Retina (tissue), 1 donor: ENCODE measurements around the gene TOX4.
"Not testable (repeated sequence)": the region's sequence is repeated elsewhere in the genome, so short reads cannot be mapped to it uniquely, and the experiment has no call there.

Experiments
- DNase-seq: peaks from one replicate; pipeline ENCODE4 v3.0.0-alpha.2; 2016

Gene TOX4

DNA sequence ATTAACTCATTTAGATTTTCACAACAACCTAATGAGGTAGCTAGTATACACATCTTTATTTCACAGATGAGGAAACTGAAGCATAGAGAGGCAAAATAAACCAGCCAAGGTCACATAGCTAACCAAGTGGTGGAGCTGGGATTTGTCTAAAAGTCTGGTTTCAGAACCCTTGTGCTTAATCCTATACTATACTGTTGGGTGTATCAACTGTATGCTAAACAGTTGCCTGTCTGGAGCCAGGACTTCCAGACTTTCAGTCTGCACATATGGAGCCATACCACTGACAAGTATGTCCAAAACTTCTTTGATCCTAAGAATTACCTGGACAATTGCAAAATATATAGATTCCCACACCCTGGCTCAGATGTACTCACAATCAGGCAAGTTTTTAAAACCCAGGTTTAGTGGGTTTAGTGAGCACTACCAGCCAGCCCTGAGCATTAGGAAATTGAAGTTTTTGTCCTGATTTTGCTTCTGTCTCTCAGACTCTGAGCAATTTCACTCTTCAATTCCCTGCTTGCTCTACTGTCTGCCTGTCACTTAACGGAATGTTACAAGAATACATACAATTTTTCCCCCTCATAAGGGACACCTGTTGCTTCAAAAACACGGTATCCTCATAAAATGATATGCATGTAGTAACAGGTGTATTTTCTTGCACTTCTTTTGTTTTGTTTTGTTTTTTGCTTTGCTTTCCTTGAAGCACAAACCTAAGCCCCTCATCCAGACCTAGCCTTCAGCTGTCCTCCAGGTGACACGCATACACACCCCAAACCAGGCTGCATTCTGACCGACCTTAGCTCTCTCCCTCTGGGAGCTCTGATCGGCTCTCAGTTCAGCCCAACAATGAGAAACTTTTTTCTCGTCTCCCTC, 58.8 kb downstream of the TOX4 start:
- no peak for DNase-seq

DNA sequence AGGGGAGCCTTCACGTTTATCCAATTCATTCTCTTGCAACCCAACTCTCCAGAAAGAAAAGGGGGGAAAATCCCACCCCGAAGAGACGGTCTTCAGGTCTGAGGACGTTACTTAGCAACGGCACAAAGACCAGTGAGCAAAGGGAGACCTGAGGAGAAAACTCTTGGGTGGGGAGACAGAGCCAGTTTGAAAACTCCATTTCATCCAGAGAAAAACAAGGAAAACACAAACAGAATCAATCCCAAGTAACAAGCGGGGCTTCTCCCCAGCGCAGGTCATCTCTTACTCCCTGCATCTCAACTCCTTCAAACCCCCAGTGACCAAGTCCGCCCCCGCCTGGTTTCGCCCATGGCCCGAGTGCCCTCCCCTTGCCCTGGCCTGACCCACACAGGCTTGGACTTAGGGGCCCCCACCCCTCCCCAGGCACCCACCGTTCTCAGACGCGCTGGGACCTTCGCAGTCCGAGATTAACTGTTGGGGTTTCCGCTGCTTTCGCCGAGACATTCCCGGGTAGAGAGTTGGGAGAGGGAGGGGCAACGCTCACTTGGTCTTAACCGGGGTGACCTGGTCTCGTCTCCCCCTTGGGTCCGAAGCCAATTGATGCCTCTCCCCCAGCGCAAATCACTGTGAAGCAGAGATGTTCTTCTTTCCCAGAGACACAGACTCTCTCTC, 59.6 kb downstream of the TOX4 start:
- peak; percentile 61 for DNase-seq

DNA sequence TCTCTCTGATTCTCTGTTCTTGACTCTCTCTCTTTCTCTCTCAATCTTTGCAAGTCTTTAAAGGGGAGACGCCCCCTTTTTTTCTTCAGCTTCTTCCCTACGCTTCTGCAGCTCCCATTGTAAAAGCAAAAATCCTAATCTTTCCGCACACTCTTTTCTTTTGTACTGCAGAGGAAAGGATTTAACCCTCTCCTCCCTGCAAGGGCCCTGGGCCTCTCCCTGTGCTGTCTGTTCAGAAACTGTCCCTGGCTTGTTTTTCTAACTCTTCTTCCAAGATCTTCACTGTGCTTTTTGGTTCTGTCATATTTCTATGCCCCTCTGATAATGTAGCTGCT, 60.1 kb downstream of the TOX4 start:
- no peak for DNase-seq

DNA sequence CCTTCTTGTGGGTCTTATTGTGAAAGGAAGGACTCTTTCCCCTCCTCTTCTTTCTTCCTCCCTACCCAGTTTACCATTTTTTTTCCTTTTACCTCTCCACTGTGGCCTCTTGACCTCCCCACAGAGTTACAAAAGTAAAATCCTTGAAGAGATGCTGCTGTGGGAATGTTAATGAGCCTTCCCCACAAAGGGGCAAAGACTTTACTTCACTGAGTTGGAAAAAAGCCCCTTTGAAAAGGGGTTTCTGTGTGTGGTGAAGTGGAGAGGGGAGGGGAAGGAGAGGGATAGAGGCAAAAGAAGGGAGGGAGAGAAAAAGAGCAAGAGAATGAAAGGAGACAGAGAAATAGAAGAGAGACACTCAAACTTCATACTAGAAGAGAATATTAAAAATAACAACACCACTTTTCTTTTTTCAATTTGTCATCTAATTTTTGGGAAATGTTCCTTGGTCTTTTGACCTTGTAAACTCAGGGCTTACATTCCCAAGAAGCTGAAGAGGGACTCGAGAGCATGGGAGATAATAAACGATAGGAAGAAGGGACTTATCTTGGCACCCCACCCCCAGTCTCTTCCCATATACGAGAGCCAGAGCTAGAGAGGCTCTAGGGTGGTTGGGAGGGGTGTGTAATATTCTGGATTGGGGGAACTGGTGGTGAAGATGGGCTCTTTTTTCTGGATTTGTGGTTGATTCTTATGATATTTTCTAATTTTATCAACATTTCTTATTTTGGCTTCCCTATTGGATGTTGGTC, 62.4 kb downstream of the TOX4 start:
- no peak for DNase-seq

DNA sequence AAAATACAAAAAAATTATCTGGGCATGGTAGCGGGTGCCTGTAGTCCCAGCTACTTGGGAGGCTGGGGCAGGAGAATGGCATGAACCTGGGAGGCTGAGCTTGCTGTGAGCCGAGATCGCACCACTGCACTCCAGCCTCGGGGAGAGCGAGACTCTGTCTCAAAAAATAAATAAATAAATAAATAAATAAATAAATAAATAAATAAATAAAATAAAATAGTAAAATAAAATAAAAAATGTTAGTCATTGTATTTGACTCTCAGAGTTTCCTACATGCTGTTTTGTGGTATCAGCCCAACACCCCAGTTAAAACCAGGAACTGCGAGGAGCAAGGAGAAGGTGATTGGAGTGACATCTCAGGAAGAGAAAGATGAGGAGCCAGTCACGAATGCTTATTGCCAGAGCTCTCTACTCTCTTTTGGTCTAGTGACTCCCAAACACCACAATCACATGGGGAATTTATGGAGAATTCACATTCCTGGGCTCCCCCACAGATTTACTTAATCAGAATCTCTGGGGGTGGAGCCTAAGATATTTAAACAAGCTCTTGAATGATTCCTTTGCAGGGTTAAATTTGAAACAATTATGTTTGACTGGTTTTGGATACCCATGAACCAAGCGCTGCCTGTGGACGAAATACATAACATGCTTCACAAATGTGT, 64.5 kb downstream of the TOX4 start:
- no peak for DNase-seq

DNA sequence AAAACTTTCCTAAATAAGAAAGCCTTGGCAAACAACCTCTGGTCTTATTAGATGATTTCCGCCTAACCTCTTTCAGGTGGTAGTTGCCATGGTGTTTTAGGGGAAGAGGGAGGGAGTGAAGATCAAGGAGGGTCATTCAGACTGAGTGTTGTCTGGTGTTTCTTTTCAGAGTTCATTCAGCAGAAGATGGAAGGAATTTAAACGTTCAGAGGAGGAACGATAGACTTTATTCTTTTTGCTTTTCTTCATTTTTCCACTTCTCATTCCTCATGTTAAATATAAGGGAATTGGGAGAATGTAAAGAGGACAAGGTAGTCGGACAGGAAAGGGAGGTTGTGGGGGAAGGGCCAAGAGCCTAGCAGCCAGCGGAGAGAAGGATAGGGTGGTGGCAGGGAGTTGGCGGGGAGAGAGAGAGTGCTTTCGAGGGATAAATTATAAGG, 66.5 kb downstream of the TOX4 start:
- DNase-seq: peak; percentile 67

DNA sequence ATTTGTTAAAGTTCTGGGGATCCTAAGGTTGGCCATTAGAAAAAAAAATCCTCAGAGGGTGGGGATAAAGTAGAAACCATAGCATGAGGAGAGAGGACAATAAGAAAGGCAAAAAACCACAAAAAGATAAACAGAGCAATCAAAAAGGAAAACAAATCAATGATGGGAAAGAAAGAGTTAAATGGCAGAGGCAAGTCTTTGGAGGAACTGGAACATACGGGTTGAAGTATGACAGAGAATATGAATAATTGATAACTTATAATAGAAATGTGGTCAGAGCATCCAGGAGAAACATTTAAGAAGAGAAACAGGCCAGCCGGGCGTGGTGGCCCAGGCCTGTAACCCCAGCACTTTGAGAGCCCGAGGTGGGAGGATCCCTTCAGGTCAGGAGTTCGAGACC, 67.0 kb downstream of the TOX4 start:
- peak; percentile 58 for DNase-seq

DNA sequence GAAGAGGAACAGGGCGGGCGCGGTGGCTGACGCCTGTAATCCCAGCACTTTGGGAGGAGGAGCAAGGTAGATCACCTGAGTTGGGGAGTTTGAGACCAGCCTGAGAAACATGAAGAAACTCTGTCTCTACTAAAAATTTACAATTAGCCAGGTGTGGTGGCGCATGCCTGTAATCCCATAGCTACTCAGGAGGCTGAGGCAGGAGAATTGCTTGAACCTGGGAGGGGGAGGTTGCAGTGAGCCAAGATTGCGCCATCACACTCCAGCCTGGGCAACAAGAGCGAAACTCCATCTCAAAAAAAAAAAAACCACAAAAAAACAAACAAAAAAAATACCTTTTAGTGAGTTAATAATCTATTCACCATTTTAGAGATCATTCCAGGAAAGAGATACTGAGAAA, 67.6 kb downstream of the TOX4 start:
- not testable (repeated sequence) for DNase-seq
